GM21825 (cell line): ENCODE data around the gene NTM.
"Not testable (repeated sequence)": the region's sequence is repeated elsewhere in the genome, so short reads cannot be mapped to it uniquely, and the experiment has no call there.

Experiments used
- ATAC-seq: cut with Tn5 transposase; IDR thresholded peaks from one replicate; pipeline ENCODE4 v1.9.1; 2021; ENCODE audit warnings: mild to moderate bottlenecking, moderate library complexity; ENCODE audit not compliant: unreplicated experiment

Gene NTM

GRCh38 chr11:131663405-131664200 lies 293.2 kb downstream of the NTM start:
- ATAC-seq = no peak

GRCh38 chr11:131664293-131664692 lies 293.9 kb downstream of the NTM start:
- no peak for ATAC-seq

- no peak for ATAC-seq
Measured at GRCh38 chr11:131664816-131665215, 294.4 kb downstream of the NTM start.

GRCh38 chr11:131665344-131665968 lies 295.0 kb downstream of the NTM start:
- no peak for ATAC-seq

GRCh38 chr11:131666006-131666405 lies 295.6 kb downstream of the NTM start:
- ATAC-seq = no peak

GRCh38 chr11:131666617-131667016 lies 296.2 kb downstream of the NTM start:
- ATAC-seq = no peak

GRCh38 chr11:131667566-131667965 lies 297.2 kb downstream of the NTM start:
- no peak for ATAC-seq

GRCh38 chr11:131668500-131669400 lies 298.3 kb downstream of the NTM start:
- peak; percentile 81 for ATAC-seq

- no peak for ATAC-seq
Measured at GRCh38 chr11:131669401-131669780, 299.0 kb downstream of the NTM start.

- no peak for ATAC-seq
Measured at GRCh38 chr11:131670876-131671275, 300.5 kb downstream of the NTM start.

- no peak for ATAC-seq
Measured at GRCh38 chr11:131671320-131671719, 300.9 kb downstream of the NTM start.

- no peak for ATAC-seq
Measured at GRCh38 chr11:131671734-131672133, 301.3 kb downstream of the NTM start.

- no peak for ATAC-seq
Measured at GRCh38 chr11:131672191-131672590, 301.8 kb downstream of the NTM start.

GRCh38 chr11:131674051-131674755 lies 303.8 kb downstream of the NTM start:
- peak; percentile 86 for ATAC-seq

- ATAC-seq = no peak
Measured at GRCh38 chr11:131675121-131675888, 304.9 kb downstream of the NTM start.

GRCh38 chr11:131677828-131678470 lies 307.5 kb downstream of the NTM start:
- ATAC-seq = no peak

GRCh38 chr11:131678658-131679340 lies 308.4 kb downstream of the NTM start:
- no peak for ATAC-seq

GRCh38 chr11:131680448-131680847 lies 310.0 kb downstream of the NTM start:
- not testable (repeated sequence) for ATAC-seq

- no peak for ATAC-seq
Measured at GRCh38 chr11:131681920-131682319, 311.5 kb downstream of the NTM start.
